KOPT-K1 (cell line): ENCODE measurements around the gene NKX2-8.

Experiments used
- H3K27ac ChIP-seq: fragments of 200-600 bp; sonication (generic); 2 replicates; pipeline ENCODE4 v1.5.1; 2016; ENCODE audit warnings: antibody characterized with exemption, mild to moderate bottlenecking, low read depth, low read length; ENCODE audit not compliant: poor library complexity, severe bottlenecking
- H3K36me3 ChIP-seq: fragments of 200-600 bp; sonication (generic); 2 replicates; pipeline ENCODE4 v1.5.1; 2017; ENCODE audit warnings: antibody characterized with exemption, mild to moderate bottlenecking, low read length, moderate library complexity; ENCODE audit not compliant: insufficient read depth
- H3K9me3 ChIP-seq: fragments of 200-600 bp; sonication (generic); 2 replicates; pipeline ENCODE4 v1.5.1; 2017; ENCODE audit warnings: antibody characterized with exemption, low read length, mild to moderate bottlenecking; ENCODE audit not compliant: insufficient read depth, poor library complexity, severe bottlenecking

NKX2-8 gene

DNA sequence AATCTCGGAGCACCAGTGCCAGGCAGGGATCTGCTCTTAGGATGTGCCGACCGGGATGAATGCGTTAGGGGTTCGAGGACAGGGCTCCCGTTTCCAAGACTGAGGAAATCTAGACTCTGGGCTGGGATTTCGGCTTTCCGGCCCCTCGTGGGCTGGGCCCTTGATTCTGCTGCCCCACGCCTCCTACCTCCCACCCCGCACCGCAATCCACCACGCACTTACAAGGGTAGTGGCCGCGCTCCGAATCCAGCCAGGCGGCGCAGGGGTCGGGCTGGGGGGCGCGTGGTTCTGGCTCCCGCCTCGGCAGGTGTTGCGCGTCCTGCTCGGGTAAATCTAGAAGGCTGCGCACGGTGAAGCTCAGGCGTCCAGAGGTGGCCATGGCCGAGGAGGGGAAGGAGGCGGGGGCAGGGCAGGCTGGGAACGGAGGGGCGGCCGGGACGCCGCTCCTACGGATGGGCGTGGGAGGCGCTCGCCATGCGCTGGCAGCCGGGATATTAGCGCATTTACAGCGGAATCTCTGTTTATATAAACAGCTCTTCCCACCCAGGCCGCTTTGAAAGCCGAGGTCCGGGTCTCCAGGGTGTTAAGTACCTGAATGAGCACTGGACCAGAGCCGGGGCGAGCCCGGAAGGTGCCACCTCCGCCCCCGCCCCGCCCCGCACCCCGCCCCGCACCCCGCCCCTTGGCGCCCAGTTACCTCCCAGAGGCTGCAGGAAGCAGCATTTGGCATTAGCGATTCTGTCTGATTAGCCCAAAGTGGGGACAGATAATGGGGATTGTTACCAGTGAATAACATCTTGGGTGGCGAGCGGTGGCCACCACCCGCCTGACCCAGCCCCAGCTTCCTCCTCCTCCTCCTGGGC, at the start of gene NKX2-8:
NKX2-8 (minus strand) TSS at position 604 of the 863 bp plus-strand sequence; CDS start at position 379, 225 bp downstream.
- peaks cover 5% of the 10 kb centered on the region for H3K9me3 ChIP-seq
- H3K27ac ChIP-seq = no peak within 1 kb of the TSS
- H3K36me3 ChIP-seq = no peaks in the 10 kb centered on the region

- no peak overlapping the region for H3K27ac ChIP-seq
- H3K9me3 ChIP-seq = no peaks in the 10 kb centered on the region
- no peaks in the 10 kb centered on the region for H3K36me3 ChIP-seq
These were observed 45.6 kb upstream of the NKX2-8 start for GRCh38 chr14:36627981-36628380.

- Histone ChIP-seq H3K9me3 (no peaks in the 10 kb centered on the region), H3K36me3 (no peaks in the 10 kb centered on the region), H3K27ac (no peak overlapping the region)
These were observed 43.7 kb upstream of the NKX2-8 start for GRCh38 chr14:36626151-36626550.

GRCh38 chr14:36625436-36625835, 43.0 kb upstream of the NKX2-8 start:
- no peaks in the 10 kb centered on the region for H3K9me3 ChIP-seq
- no peaks in the 10 kb centered on the region for H3K36me3 ChIP-seq
- H3K27ac ChIP-seq = no peak overlapping the region

DNA sequence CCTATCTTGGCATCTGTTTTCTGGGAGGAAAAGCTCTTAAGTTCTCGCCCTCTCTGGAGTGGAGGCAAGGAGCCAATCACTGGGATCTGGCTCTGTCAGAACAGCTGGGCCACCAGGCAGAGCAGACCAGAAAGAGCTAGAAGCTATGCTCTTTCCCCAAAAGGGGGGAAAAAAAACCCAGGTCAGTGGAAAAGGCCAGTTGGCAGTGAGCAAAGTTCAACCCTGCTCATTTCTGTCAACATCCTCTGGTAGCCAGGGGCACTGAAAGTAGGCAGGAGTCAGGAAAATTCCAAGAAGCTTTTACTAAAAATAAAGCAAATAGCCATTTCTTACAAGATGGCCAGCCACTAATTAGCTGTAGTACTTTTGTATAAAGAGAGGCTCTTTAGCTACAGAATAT, 42.6 kb upstream of the NKX2-8 start:
- Histone ChIP-seq H3K9me3 (no peaks in the 10 kb centered on the region), H3K36me3 (no peaks in the 10 kb centered on the region), H3K27ac (no peak overlapping the region)

DNA sequence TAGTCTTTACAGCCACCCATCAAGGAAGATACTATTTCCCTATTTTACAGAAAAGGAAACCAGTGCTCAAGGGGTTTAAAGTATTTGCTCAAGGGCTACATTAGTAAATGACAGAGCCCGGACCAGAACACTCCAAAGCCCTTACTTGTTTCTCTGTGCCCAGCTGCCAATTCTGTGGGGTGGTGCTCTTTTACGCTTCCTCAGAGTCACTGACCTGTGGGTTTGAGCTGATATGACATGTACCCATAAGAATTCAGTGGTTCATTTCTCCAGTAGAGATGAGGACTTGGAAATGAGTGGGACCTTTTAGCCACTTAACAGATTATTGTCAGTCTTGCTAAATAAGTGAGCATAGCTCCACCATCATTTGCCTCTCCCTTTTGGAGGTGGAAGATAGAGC, 37.4 kb upstream of the NKX2-8 start:
- no peak overlapping the region for H3K27ac ChIP-seq
- no peaks in the 10 kb centered on the region for H3K9me3 ChIP-seq
- H3K36me3 ChIP-seq = no peaks in the 10 kb centered on the region

- no peaks in the 10 kb centered on the region for H3K9me3 ChIP-seq
- H3K27ac ChIP-seq = no peak overlapping the region
- H3K36me3 ChIP-seq = no peaks in the 10 kb centered on the region
These were observed 36.7 kb upstream of the NKX2-8 start for GRCh38 chr14:36619131-36619530.

DNA sequence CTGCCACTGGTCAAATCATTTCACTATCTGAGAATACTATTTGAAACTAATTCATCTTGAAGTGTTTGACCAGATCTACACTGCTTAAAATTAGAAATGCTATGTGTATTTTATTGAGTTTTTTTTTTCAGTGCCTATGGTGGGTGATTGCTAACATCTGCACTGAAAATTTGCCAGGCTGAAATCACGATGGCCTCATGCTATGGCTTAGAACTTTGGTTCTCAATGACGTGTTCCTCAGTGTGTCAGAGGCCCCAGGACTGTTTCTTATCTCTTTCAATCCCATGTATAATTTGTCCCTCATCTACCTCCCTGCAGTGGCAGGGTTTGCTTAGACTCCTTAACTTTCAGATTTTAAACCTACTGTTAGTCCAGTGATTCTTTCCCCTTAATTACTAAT, 36.2 kb upstream of the NKX2-8 start:
- Histone ChIP-seq H3K27ac (no peak overlapping the region), H3K36me3 (no peaks in the 10 kb centered on the region), H3K9me3 (no peaks in the 10 kb centered on the region)

GRCh38 chr14:36617824-36618223, 35.4 kb upstream of the NKX2-8 start:
- no peaks in the 10 kb centered on the region for H3K36me3 ChIP-seq
- H3K9me3 ChIP-seq = no peaks in the 10 kb centered on the region
- no peak overlapping the region for H3K27ac ChIP-seq

GRCh38 chr14:36605506-36605857, 23.1 kb upstream of the NKX2-8 start:
- H3K9me3 ChIP-seq = no peaks in the 10 kb centered on the region

GRCh38 chr14:36604757-36605505, 22.5 kb upstream of the NKX2-8 start:
- H3K9me3 ChIP-seq = no peaks in the 10 kb centered on the region
- H3K27ac ChIP-seq = no peak overlapping the region
- H3K36me3 ChIP-seq = no peaks in the 10 kb centered on the region

More at GRCh38 chr14:36605506-36605857, 23.1 kb upstream of the NKX2-8 start:
- H3K27ac ChIP-seq = no peak overlapping the region
- no peaks in the 10 kb centered on the region for H3K36me3 ChIP-seq

DNA sequence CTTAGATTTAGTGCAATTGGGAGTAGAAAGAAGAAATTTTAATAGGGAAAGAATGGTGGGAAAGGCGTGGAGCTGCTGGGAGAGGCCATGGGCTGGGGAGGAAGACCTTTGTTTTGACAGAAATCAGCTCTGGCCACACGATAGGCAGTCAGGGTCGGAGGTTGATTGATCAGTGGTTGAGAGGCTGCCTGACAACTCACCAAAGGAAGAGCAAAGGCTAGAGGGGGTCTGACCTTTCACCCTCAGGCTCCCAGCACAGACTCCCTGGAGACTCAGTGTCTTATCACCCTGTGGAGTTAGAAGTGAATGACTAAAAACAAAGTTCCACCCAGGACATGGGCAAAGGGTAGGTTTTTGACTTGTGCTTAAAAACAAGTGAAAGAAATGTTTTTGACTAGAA, 18.0 kb upstream of the NKX2-8 start:
- Histone ChIP-seq H3K9me3 (no peaks in the 10 kb centered on the region), H3K27ac (no peak overlapping the region), H3K36me3 (no peaks in the 10 kb centered on the region)

GRCh38 chr14:36591482-36591881, 9.1 kb upstream of the NKX2-8 start:
- no peak overlapping the region for H3K27ac ChIP-seq
- H3K36me3 ChIP-seq = no peaks in the 10 kb centered on the region
- no peaks in the 10 kb centered on the region for H3K9me3 ChIP-seq

DNA sequence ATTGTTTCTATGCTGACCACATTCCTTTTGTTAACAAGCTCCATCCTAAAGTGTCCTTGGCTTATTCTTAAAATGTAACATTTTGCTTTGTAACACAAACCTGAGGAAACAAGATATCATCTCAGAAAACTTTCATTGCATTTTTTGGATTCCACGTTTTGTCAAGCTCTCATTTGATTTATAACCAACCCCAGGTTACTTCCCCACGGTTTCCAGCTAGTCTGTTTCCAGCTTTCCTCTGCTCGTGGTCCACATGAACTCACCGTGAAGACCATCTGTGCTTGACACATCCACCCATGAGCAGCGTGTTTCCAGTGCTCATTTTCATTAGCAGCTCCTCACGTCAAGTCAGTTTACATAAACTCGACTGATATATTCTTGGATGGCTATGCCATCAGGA, 6.4 kb upstream of the NKX2-8 start:
- Histone ChIP-seq H3K9me3 (peaks cover 1% of the 10 kb centered on the region), H3K36me3 (no peaks in the 10 kb centered on the region), H3K27ac (no peak overlapping the region)

- Histone ChIP-seq H3K9me3 (peaks cover 5% of the 10 kb centered on the region), H3K36me3 (no peaks in the 10 kb centered on the region), H3K27ac (no peak overlapping the region)
These were observed 5.7 kb upstream of the NKX2-8 start for GRCh38 chr14:36588119-36588518.
